Measurements from ENCODE around the gene JHY.

Gene JHY

DNA sequence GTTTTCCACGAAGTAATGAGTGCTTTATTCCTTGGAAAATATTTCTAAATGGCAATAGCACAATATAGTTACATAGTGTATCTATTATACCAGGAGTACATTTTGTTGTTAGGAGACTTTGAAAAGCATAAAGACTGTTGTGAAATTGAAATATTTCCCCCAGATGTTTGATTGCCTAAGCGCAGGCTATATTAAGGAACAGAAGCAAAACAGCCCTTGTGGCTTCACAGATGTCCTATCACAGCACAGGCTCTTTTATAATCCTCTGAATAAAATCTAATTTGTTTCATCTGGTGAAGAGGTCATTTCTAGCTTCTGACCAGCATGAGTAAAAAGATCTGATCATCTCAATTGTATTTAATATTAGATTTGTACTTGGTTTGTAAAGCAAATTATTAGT, 50.9 kb downstream of the JHY start:
- no peak overlapping the region for H3K27ac ChIP-seq (ENCODE audit: low read length)
- H3K79me2 ChIP-seq (ENCODE audit: insufficient read depth, low read length), result no peaks in the 10 kb centered on the region
- no peak overlapping the region for H3K4me3 ChIP-seq (ENCODE audit: low read depth in 1 of 2, low read length in 2 of 2)
- H4K20me1 ChIP-seq (ENCODE audit: insufficient read depth, low read length), result no peaks in the 10 kb centered on the region
- ATAC-seq (ENCODE audit: insufficient read depth, low read depth), result no peak
- DNase-seq, result no peak
- TF ChIP-seq, protein P1, sequence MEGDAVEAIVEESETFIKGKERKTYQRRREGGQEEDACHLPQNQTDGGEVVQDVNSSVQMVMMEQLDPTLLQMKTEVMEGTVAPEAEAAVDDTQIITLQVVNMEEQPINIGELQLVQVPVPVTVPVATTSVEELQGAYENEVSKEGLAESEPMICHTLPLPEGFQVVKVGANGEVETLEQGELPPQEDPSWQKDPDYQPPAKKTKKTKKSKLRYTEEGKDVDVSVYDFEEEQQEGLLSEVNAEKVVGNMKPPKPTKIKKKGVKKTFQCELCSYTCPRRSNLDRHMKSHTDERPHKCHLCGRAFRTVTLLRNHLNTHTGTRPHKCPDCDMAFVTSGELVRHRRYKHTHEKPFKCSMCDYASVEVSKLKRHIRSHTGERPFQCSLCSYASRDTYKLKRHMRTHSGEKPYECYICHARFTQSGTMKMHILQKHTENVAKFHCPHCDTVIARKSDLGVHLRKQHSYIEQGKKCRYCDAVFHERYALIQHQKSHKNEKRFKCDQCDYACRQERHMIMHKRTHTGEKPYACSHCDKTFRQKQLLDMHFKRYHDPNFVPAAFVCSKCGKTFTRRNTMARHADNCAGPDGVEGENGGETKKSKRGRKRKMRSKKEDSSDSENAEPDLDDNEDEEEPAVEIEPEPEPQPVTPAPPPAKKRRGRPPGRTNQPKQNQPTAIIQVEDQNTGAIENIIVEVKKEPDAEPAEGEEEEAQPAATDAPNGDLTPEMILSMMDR (IDR thresholded peaks at IDR 0.05; ENCODE audit: borderline replicate concordance, extremely low read depth, low read length, poor library complexity, severe bottlenecking), result no peak
- TF ChIP-seq EZH2 (IDR thresholded peaks at IDR 0.05; ENCODE audit: borderline replicate concordance, low read depth, low read length, severe bottlenecking), result no peak
- H3K9ac ChIP-seq (ENCODE audit: low read depth, low read length), result no peak overlapping the region
- no peak overlapping the region for H3K4me2 ChIP-seq (ENCODE audit: insufficient read depth, low read length)
- no peaks in the 10 kb centered on the region for H3K9me3 ChIP-seq (ENCODE audit: insufficient read depth, low read length, severe bottlenecking)
- no peak overlapping the region for H2AFZ ChIP-seq (ENCODE audit: low read depth, low read length)
- peaks cover 32% of the 10 kb centered on the region for H3K27me3 ChIP-seq (ENCODE audit: insufficient read depth, low read length, poor library complexity)
- H3K36me3 ChIP-seq (ENCODE audit: insufficient read depth, low read length), result no peaks in the 10 kb centered on the region
- H3K4me1 ChIP-seq (ENCODE audit: insufficient read depth, low read length), result no peaks in the 10 kb centered on the region

DNA sequence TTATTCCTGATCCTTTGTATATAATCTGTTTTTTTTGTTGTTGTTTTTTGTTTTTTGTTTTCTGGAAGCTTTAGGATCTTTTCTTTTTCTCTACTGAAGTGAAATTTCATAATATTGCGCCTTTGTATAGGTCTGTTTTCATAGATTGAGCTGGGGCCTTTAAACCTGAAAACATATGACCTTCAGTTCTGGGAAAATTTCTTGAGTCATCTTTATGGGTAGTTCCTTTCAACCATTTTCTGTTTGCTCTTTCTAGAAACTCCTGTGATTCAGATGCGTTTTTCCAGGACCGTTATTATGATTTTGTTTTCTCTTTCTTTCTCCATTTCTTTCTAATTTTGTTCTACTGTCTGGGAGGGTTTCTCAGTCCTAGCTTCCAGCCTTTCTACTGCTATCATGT, 55.4 kb downstream of the JHY start:
- TF ChIP-seq EZH2 (IDR thresholded peaks at IDR 0.05; ENCODE audit: borderline replicate concordance, low read depth, low read length, severe bottlenecking), result no peak
- TF ChIP-seq, protein P1 (IDR thresholded peaks at IDR 0.05; ENCODE audit: borderline replicate concordance, extremely low read depth, low read length, poor library complexity, severe bottlenecking), result no peak
- DNase-seq (no peak), ATAC-seq (ENCODE audit: insufficient read depth, low read depth) (no peak)
- peaks cover 30% of the 10 kb centered on the region for H3K27me3 ChIP-seq (ENCODE audit: insufficient read depth, low read length, poor library complexity)
- H2AFZ ChIP-seq (ENCODE audit: low read depth, low read length), result no peak overlapping the region
- H3K9me3 ChIP-seq (ENCODE audit: insufficient read depth, low read length, severe bottlenecking), result no peaks in the 10 kb centered on the region
- no peaks in the 10 kb centered on the region for H4K20me1 ChIP-seq (ENCODE audit: insufficient read depth, low read length)
- H3K27ac ChIP-seq (ENCODE audit: low read length), result no peak overlapping the region
- H3K9ac ChIP-seq (ENCODE audit: low read depth, low read length), result no peak overlapping the region
- H3K79me2 ChIP-seq (ENCODE audit: insufficient read depth, low read length), result no peaks in the 10 kb centered on the region
- H3K4me2 ChIP-seq (ENCODE audit: insufficient read depth, low read length), result no peak overlapping the region
- no peak overlapping the region for H3K4me3 ChIP-seq (ENCODE audit: low read depth in 1 of 2, low read length in 2 of 2)
- no peaks in the 10 kb centered on the region for H3K4me1 ChIP-seq (ENCODE audit: insufficient read depth, low read length)
- no peaks in the 10 kb centered on the region for H3K36me3 ChIP-seq (ENCODE audit: insufficient read depth, low read length)

DNA sequence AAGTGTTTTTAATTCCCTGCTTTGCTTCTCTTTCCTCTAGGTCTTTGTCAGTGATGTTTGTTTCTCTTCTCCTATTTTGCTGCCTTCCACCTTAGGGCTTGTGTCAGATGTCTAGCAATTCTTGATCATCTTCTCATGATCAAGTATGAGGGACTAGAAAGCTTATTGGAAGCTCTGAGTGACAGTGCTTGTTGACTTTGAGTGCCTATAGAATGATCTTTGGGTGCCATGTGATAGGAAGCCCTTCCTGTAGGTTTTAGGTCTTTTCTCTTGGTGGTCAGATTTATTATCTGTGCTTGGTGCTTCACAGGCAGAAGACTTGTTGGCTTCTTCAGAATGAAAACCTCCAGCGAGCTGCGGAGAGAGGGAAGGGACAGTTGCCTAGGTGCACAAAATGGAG, 56.0 kb downstream of the JHY start:
- no peaks in the 10 kb centered on the region for H3K4me1 ChIP-seq (ENCODE audit: insufficient read depth, low read length)
- no peak overlapping the region for H3K4me2 ChIP-seq (ENCODE audit: insufficient read depth, low read length)
- DNase-seq (no peak), ATAC-seq (ENCODE audit: insufficient read depth, low read depth) (no peak)
- H3K4me3 ChIP-seq (ENCODE audit: low read depth in 1 of 2, low read length in 2 of 2), result no peak overlapping the region
- no peak overlapping the region for H3K9ac ChIP-seq (ENCODE audit: low read depth, low read length)
- no peak overlapping the region for H2AFZ ChIP-seq (ENCODE audit: low read depth, low read length)
- H3K36me3 ChIP-seq (ENCODE audit: insufficient read depth, low read length), result no peaks in the 10 kb centered on the region
- H4K20me1 ChIP-seq (ENCODE audit: insufficient read depth, low read length), result no peaks in the 10 kb centered on the region
- peaks cover 30% of the 10 kb centered on the region for H3K27me3 ChIP-seq (ENCODE audit: insufficient read depth, low read length, poor library complexity)
- TF ChIP-seq EZH2 (IDR thresholded peaks at IDR 0.05; ENCODE audit: borderline replicate concordance, low read depth, low read length, severe bottlenecking), result no peak
- TF ChIP-seq, protein P1 (IDR thresholded peaks at IDR 0.05; ENCODE audit: borderline replicate concordance, extremely low read depth, low read length, poor library complexity, severe bottlenecking), result no peak
- no peaks in the 10 kb centered on the region for H3K9me3 ChIP-seq (ENCODE audit: insufficient read depth, low read length, severe bottlenecking)
- no peak overlapping the region for H3K27ac ChIP-seq (ENCODE audit: low read length)
- no peaks in the 10 kb centered on the region for H3K79me2 ChIP-seq (ENCODE audit: insufficient read depth, low read length)

DNA sequence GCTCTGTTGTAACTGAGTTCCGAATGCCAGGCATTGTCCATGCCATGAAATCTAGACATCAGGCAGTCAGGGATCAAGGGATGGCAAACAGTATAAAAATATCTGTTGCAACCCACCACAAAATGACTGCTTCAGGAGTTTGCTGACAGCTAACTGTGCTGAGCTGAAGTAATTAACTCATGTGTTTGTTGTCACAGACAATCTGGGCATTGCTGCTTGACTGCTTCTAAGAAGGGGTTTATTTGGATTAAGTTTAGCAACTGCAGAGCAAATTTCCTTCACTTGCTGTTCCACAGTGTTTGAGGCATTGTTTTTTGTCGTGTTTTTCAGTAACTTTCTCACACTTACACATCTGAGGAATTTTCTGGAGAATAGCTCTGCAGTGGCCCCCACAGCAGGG, 68.7 kb downstream of the JHY start:
- H3K4me1 ChIP-seq (ENCODE audit: insufficient read depth, low read length), result no peaks in the 10 kb centered on the region
- no peaks in the 10 kb centered on the region for H4K20me1 ChIP-seq (ENCODE audit: insufficient read depth, low read length)
- no peak overlapping the region for H3K27ac ChIP-seq (ENCODE audit: low read length)
- TF ChIP-seq, protein P1 (IDR thresholded peaks at IDR 0.05; ENCODE audit: borderline replicate concordance, extremely low read depth, low read length, poor library complexity, severe bottlenecking), result no peak
- no peak for TF ChIP-seq EZH2 (IDR thresholded peaks at IDR 0.05; ENCODE audit: borderline replicate concordance, low read depth, low read length, severe bottlenecking)
- no peaks in the 10 kb centered on the region for H3K36me3 ChIP-seq (ENCODE audit: insufficient read depth, low read length)
- H3K9me3 ChIP-seq (ENCODE audit: insufficient read depth, low read length, severe bottlenecking), result no peaks in the 10 kb centered on the region
- DNase-seq (no peak), ATAC-seq (ENCODE audit: insufficient read depth, low read depth) (no peak)
- no peak overlapping the region for H2AFZ ChIP-seq (ENCODE audit: low read depth, low read length)
- no peaks in the 10 kb centered on the region for H3K79me2 ChIP-seq (ENCODE audit: insufficient read depth, low read length)
- H3K4me2 ChIP-seq (ENCODE audit: insufficient read depth, low read length), result no peak overlapping the region
- peaks cover 14% of the 10 kb centered on the region for H3K27me3 ChIP-seq (ENCODE audit: insufficient read depth, low read length, poor library complexity)
- H3K9ac ChIP-seq (ENCODE audit: low read depth, low read length), result no peak overlapping the region
- H3K4me3 ChIP-seq (ENCODE audit: low read depth in 1 of 2, low read length in 2 of 2), result no peak overlapping the region

Measured in DND-41 (cell line).